Fibroblast of lung (primary cell): ENCODE measurements around the gene ITPRID2. TPM values are rescaled to one million over a fixed set of nuclear protein-coding genes. Genes with fewer than 3 reads are reported as not detected.

Experiments used
- DNase-seq, 2 donors: peaks; one replicate each; pipeline versions ENCODE4 v3.0.0 to v3.0.0-alpha.2; 2010; ENCODE audit warnings: low read depth in 2 of 2
- H2AFZ ChIP-seq: 2 replicates; pipeline ENCODE4 v1.5.1; 2012; ENCODE audit warnings: low read length, control low read depth, inconsistent platforms
- H3K27ac ChIP-seq: 2 replicates; pipeline ENCODE4 v1.5.1; 2011; ENCODE audit warnings: low read length, control low read depth; ENCODE audit not compliant: insufficient read depth
- H3K27me3 ChIP-seq: 2 replicates; pipeline ENCODE4 v1.5.1; 2011; ENCODE audit warnings: mild to moderate bottlenecking, low read length; ENCODE audit not compliant: control insufficient read depth, insufficient read depth
- H3K36me3 ChIP-seq: 2 replicates; pipeline ENCODE4 v1.5.1; 2011; ENCODE audit warnings: low read length; ENCODE audit not compliant: control insufficient read depth, insufficient read depth
- H3K4me1 ChIP-seq: 2 replicates; pipeline ENCODE4 v1.5.1; 2011; ENCODE audit warnings: low read length; ENCODE audit not compliant: control insufficient read depth, insufficient read depth; ENCODE audit errors: extremely low read depth
- H3K4me2 ChIP-seq: 2 replicates; pipeline ENCODE4 v1.5.1; 2011; ENCODE audit warnings: low read length, control low read depth; ENCODE audit not compliant: insufficient read depth; ENCODE audit errors: extremely low read depth
- H3K4me3 ChIP-seq, 4 experiments: fragments of 200-600 bp in 1 of 4; sonication (generic) in 1 of 4; replicated peaks in 1 of 4; 2 replicates each; pipeline ENCODE4 v1.5.1; 2011 to 2016; ENCODE audit warnings: low read length in 4 of 4, low read depth in 3 of 4, mild to moderate bottlenecking in 3 of 4, control low read depth in 2 of 4, inconsistent platforms in 1 of 4, mixed read lengths in 1 of 4; ENCODE audit not compliant: insufficient read depth in 1 of 4; ENCODE audit errors: control extremely low read depth in 1 of 4
- H3K79me2 ChIP-seq: 2 replicates; pipeline ENCODE4 v1.5.1; 2012; ENCODE audit warnings: mild to moderate bottlenecking, low read length, inconsistent platforms; ENCODE audit not compliant: control insufficient read depth, insufficient read depth
- H3K9ac ChIP-seq: 2 replicates; pipeline ENCODE4 v1.5.1; 2011; ENCODE audit warnings: mild to moderate bottlenecking, low read length, control low read depth; ENCODE audit not compliant: insufficient read depth
- H3K9me3 ChIP-seq: 2 replicates; pipeline ENCODE4 v1.5.1; 2012; ENCODE audit warnings: low read depth, low read length; ENCODE audit not compliant: control insufficient read depth, insufficient read depth
- H4K20me1 ChIP-seq: 2 replicates; pipeline ENCODE4 v1.5.1; 2011; ENCODE audit warnings: low read length; ENCODE audit not compliant: control insufficient read depth, insufficient read depth; ENCODE audit errors: extremely low read depth
- CTCF ChIP-seq, 2 donors: IDR thresholded peaks in 1 of 2; conservative IDR thresholded peaks in 1 of 2; 1 replicate in 1 of 2; 2 replicates in 1 of 2; pipeline ENCODE4 v1.5.1; 2011 to 2012; ENCODE audit warnings: low read length in 2 of 2, control low read depth in 1 of 2, inconsistent platforms in 1 of 2, low read depth in 1 of 2, mild to moderate bottlenecking in 1 of 2
- EZH2 ChIP-seq: IDR thresholded peaks from 2 replicates; pipeline ENCODE4 v1.5.1; 2012; ENCODE audit warnings: low read length, control low read depth, mild to moderate bottlenecking; ENCODE audit errors: missing control alignments
- polyA plus RNA-seq, 2 donors: library from polyadenylated mRNA; depleted of rRNA in 1 of 2; stranded (reverse) in 1 of 2; unstranded in 1 of 2; fragments of >200 nt; gene quantifications; 2 replicates each; pipeline ENCODE4 v1.2.1, GENCODE V29; 2011 to 2012; ENCODE audit warnings: missing spikeins in 1 of 2
- total RNA-seq: library from RNA; depleted of rRNA; stranded (reverse); fragments of >200 nt; gene quantifications from 2 replicates; pipeline ENCODE4 v1.2.1, GENCODE V29; 2014

Gene ITPRID2
- total and polyA plus RNA-seq, 2 donors (not counting 1 experiment from before 2014, with no cell fraction given) = 70.5 to 179 TPM

GRCh38 chr2:181943411-181944124, 52.0 kb downstream of the ITPRID2 start:
- no peaks in the 10 kb centered on the region for H4K20me1 ChIP-seq
- no peak overlapping the region for H3K4me3 ChIP-seq
- no peak for DNase-seq
- H3K4me1 ChIP-seq = no peaks in the 10 kb centered on the region
- H3K36me3 ChIP-seq = no peaks in the 10 kb centered on the region
- H3K4me2 ChIP-seq = no peak overlapping the region
- no peaks in the 10 kb centered on the region for H3K27me3 ChIP-seq
- H3K9me3 ChIP-seq = no peaks in the 10 kb centered on the region
- no peaks in the 10 kb centered on the region for H3K79me2 ChIP-seq
- H2AFZ ChIP-seq = no peak overlapping the region
- no peak overlapping the region for H3K27ac ChIP-seq
- no peak overlapping the region for H3K9ac ChIP-seq
- TF ChIP-seq CTCF (conservative IDR thresholded peaks at IDR 0.05 in 1 of 2, IDR thresholded peaks at IDR 0.05 in 1 of 2; ENCODE audit: low read depth in 1 of 2, low read length in 2 of 2) (no peak), EZH2 (no peak)

GRCh38 chr2:181944164-181944913, 52.8 kb downstream of the ITPRID2 start:
- no peak for DNase-seq
- Histone ChIP-seq H3K27me3 (no peaks in the 10 kb centered on the region), H3K4me1 (peaks cover 3% of the 10 kb centered on the region), H3K4me2 (no peak overlapping the region), H3K9ac (no peak overlapping the region), H4K20me1 (no peaks in the 10 kb centered on the region), H3K79me2 (no peaks in the 10 kb centered on the region), H2AFZ (no peak overlapping the region), H3K4me3 (no peak overlapping the region), H3K36me3 (no peaks in the 10 kb centered on the region), H3K27ac (no peak overlapping the region), H3K9me3 (no peaks in the 10 kb centered on the region)
- TF ChIP-seq EZH2 (no peak), CTCF (conservative IDR thresholded peaks at IDR 0.05 in 1 of 2, IDR thresholded peaks at IDR 0.05 in 1 of 2; ENCODE audit: low read depth in 1 of 2, low read length in 2 of 2) (no peak)

- Histone ChIP-seq H3K27ac (no peak overlapping the region), H3K9me3 (no peaks in the 10 kb centered on the region), H3K9ac (no peak overlapping the region), H3K4me1 (peaks cover 6% of the 10 kb centered on the region), H3K79me2 (no peaks in the 10 kb centered on the region), H3K4me3 (no peak overlapping the region), H3K27me3 (no peaks in the 10 kb centered on the region), H3K36me3 (no peaks in the 10 kb centered on the region), H4K20me1 (no peaks in the 10 kb centered on the region), H3K4me2 (no peak overlapping the region), H2AFZ (no peak overlapping the region)
- no peak for DNase-seq
- no peak for TF ChIP-seq EZH2
- no peak for TF ChIP-seq CTCF (conservative IDR thresholded peaks at IDR 0.05 in 1 of 2, IDR thresholded peaks at IDR 0.05 in 1 of 2; ENCODE audit: low read depth in 1 of 2, low read length in 2 of 2)
Observed at GRCh38 chr2:181944914-181945291, 53.4 kb downstream of the ITPRID2 start.
